ENCODE data around the gene BHLHE23. TPM values are rescaled to one million over a fixed set of nuclear protein-coding genes. Genes with fewer than 3 reads are reported as not detected.
"Not testable (repeated sequence)": the region's sequence is repeated elsewhere in the genome, so short reads cannot be mapped to it uniquely, and the experiment has no call there.

BHLHE23 gene
- total RNA-seq, 1 donor, result not detected

DNA sequence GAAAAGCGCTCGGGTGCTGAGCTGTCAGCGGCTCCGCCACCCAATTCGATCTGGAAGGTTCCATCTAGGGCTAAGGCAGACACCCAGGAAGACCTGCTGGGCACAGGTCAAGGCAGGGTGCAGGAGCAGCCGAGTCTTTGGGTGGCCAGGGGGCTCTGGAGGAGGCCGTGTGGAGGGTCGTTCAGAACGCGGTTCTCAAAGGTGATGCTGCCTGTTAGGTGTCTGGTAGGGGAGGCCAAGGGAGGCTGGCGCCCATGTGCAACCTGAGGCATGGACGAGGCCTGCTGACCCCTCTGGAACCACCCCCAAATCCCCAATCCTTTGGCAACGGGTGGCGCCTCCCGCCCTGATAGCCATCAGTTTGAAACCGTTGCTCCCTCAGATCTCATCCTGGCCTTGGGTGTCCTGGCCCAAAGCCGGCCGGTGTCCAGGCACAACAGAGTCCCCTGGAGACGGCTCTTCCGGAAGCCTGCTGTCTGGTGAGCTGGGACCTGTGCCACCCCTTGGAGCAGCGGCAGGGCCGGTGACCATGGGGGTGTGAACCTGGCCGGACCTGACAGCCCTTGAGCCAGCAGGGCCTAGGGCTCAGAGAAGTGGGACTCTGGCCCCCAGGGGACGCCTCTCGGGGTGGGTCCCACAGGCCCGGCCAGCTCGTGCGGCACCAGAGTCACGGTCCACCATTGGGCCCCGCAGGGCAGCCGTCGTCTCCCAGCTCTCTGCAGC is 43.7 kb downstream of the BHLHE23 start:
- Histone ChIP-seq H3K4me3 (ENCODE audit: low read length) (no peak overlapping the region), H3K4me1 (ENCODE audit: insufficient read depth, low read length) (peaks cover 9% of the 10 kb centered on the region), H3K9me3 (ENCODE audit: low read depth, low read length) (no peaks in the 10 kb centered on the region), H3K27me3 (ENCODE audit: insufficient read depth, low read length) (no peaks in the 10 kb centered on the region)

DNA sequence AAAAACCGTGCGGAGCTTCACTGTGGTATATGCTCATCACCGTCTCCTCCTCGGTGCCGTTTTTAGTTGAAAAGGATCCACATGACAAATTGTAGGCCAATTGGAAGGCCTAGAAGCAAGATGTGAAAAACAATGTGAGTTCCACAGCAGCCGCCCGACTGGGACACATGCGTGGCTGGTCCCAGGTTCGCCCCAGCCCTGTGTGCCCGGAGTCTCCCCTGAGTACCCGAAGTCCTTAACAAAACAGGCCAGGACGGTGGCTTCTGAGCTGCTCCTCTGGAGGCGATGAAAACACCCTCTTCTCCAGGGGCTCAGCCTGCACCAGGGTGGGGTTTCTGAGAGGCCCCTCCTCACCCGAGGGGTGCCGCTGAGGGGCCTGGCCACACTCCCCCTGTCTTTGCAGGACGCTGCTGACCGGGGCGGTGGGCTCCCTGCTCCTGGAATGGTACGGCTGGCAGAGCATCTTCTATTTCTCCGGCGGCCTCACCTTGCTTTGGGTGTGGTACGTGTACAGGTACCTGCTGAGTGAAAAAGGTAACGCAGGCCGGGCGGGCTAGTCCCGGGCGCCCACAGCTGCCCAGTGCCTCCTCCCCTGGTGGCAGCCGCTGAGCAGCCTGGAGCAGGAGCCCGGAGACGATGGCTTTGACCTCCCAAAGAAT is 44.4 kb downstream of the BHLHE23 start:
- Histone ChIP-seq H3K9me3 (ENCODE audit: low read depth, low read length) (no peaks in the 10 kb centered on the region), H3K4me3 (ENCODE audit: low read length) (no peak overlapping the region), H3K27me3 (ENCODE audit: insufficient read depth, low read length) (no peaks in the 10 kb centered on the region), H3K4me1 (ENCODE audit: insufficient read depth, low read length) (peaks cover 9% of the 10 kb centered on the region)

- Histone ChIP-seq H3K4me1 (ENCODE audit: insufficient read depth, low read length) (peaks cover 9% of the 10 kb centered on the region), H3K9me3 (ENCODE audit: low read depth, low read length) (no peaks in the 10 kb centered on the region), H3K4me3 (ENCODE audit: low read length) (no peak overlapping the region), H3K27me3 (ENCODE audit: insufficient read depth, low read length) (no peaks in the 10 kb centered on the region)
Observed at GRCh38 chr20:62961799-62962198, 45.0 kb downstream of the BHLHE23 start.

- Histone ChIP-seq H3K4me1 (ENCODE audit: insufficient read depth, low read length) (peaks cover 9% of the 10 kb centered on the region), H3K27me3 (ENCODE audit: insufficient read depth, low read length) (no peaks in the 10 kb centered on the region), H3K9me3 (ENCODE audit: low read depth, low read length) (no peaks in the 10 kb centered on the region)
Observed at GRCh38 chr20:62961310-62961783, 45.4 kb downstream of the BHLHE23 start.

DNA sequence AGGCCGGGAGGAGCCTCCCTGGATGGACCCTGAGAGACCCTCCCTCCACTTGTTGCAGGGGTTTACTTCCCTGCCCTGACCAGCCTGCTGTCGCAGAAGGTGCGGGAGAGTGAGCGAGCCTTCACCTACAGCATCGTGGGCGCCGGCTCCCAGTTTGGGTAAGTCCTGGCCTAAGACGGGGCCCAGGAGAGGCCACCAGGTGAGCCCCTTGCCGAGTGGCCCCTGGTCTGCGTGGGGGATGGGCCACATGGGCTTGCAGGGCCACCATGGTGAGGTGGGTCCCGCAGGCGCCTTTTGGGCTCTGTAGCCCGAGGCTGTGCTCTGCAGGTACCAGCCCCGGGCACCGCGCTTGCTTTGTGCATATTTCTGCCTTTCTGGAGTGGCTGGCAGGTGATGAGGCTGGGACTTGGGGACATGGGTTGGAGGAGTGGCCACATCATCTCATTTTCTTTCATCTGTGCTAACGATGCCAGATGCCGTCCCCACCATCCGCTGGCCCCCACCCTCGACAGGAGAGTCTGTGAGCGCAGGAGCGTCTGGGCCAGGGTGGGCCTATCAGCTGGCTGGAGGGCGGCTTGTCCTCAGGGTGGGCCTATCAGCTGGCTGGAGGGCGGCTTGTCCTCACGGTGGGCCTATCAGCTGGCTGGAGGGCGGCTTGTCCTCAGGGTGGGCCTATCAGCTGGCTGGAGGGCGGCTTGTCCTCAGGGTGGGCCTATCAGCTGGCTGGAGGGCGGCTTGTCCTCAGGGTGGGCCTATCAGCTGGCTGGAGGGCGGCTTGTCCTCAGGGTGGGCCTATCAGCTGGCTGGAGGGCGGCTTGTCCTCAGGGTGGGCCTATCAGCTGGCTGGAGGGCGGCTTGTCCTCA is 46.1 kb downstream of the BHLHE23 start:
- H3K9me3 ChIP-seq (ENCODE audit: low read depth, low read length); H3K27me3 ChIP-seq (ENCODE audit: insufficient read depth, low read length); H3K4me3 ChIP-seq (ENCODE audit: low read length); H3K4me1 ChIP-seq (ENCODE audit: insufficient read depth, low read length): not testable (repeated sequence)

More at GRCh38 chr20:62961310-62961783, 45.4 kb downstream of the BHLHE23 start:
- H3K4me3 ChIP-seq (ENCODE audit: low read length), result no peak overlapping the region

GRCh38 chr20:62959998-62960436 is 46.7 kb downstream of the BHLHE23 start:
- H3K4me3 ChIP-seq (ENCODE audit: low read length), result no peak overlapping the region
- H3K27me3 ChIP-seq (ENCODE audit: insufficient read depth, low read length), result no peaks in the 10 kb centered on the region
- H3K4me1 ChIP-seq (ENCODE audit: insufficient read depth, low read length), result peaks cover 10% of the 10 kb centered on the region
- no peaks in the 10 kb centered on the region for H3K9me3 ChIP-seq (ENCODE audit: low read depth, low read length)

DNA sequence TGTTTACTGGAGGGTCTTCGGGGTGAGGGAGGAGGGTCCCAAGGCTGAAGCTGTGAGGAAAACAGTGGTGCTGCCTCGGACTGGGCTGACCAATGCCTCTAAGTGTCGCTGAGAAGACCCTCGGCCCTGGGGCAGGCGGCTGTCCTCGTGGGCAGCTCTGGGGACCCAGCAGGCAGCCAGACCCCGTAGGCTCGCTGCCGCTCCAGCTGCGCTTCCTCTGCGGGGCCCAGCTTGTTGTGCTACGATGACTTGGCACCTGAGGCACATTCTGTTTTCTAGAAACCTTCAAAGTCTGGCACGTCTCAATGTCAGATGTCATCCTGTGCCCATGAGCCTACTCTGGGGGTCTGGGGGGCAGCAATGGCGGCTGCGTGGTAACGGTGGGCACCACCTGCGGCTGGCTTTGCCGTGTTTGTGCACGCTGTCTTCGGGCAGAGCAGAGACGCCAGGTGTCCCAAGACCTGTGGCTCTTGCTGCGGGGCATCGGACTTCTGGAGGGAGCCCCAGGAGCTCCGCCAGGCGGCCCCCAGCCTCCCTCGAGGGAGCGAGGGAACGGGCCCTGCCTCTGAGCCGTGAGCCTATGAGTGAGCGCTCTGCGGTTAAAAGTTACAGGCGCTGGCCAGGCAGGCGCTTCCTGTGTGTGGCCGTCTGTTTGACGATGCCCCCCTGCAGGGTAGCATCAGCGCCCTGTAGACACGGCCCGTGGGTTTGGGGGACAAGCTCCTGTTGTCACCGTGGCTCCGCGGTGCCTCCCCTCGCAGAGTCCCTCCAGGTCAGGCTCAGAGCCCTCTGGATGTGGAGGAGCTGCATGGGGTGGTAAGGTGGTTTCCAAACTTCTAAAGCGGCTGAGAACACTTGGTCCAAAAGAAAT is 47.4 kb downstream of the BHLHE23 start:
- Histone ChIP-seq H3K9me3 (ENCODE audit: low read depth, low read length) (no peaks in the 10 kb centered on the region), H3K27me3 (ENCODE audit: insufficient read depth, low read length) (no peaks in the 10 kb centered on the region), H3K4me1 (ENCODE audit: insufficient read depth, low read length) (peaks cover 17% of the 10 kb centered on the region), H3K4me3 (ENCODE audit: low read length) (no peak overlapping the region)

- H3K9me3 ChIP-seq (ENCODE audit: low read depth, low read length), result no peaks in the 10 kb centered on the region
- peaks cover 25% of the 10 kb centered on the region for H3K4me1 ChIP-seq (ENCODE audit: insufficient read depth, low read length)
- H3K4me3 ChIP-seq (ENCODE audit: low read length), result no peak overlapping the region
- no peaks in the 10 kb centered on the region for H3K27me3 ChIP-seq (ENCODE audit: insufficient read depth, low read length)
Observed at GRCh38 chr20:62958388-62959100, 48.2 kb downstream of the BHLHE23 start.

DNA sequence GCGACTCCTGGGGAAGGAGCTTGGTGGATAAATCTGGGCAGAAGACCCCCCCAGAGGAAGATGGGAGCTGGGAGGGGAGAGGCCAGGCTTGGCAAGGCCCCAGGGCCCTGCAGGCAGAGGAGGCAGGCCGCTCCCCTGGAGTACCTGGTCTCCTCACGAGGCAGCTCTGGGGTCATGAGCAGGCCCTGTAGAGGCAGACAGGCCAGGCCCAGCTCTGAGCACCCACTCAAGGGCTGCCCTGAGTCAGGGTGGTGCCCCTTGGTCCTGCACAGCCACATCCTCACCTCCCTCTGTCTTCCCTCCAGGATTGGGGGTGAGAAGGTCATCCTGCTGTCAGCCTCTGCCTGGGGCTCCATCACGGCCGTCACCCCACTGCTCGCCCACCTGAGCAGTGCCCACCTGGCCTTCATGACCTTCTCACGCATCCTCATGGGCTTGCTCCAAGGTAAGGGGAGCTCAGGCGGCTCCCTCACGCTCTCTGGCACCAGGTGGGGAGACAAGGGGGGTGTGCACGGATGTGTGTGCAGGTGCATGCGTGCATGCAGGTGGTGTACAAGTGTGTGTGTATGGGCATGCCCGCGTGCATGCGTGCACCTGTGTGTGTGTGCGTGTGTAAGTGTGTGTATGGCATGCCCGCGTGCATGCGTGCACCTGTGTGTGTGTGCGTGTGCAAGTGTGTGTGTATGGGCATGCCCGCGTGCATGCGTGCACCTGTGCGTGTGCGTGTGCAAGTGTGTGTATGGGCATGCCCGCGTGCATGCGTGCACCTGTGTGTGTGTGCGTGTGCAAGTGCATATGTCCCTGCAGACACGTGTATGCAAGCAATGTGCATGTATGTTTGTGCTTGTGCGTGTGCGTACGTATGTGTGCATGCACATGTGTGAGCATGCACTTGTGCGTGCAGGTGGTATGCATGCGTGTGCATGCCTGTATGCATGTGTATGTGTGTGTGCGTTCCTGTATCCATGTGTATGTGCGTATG is 49.3 kb downstream of the BHLHE23 start:
- no peaks in the 10 kb centered on the region for H3K9me3 ChIP-seq (ENCODE audit: low read depth, low read length)
- no peak overlapping the region for H3K4me3 ChIP-seq (ENCODE audit: low read length)
- no peaks in the 10 kb centered on the region for H3K27me3 ChIP-seq (ENCODE audit: insufficient read depth, low read length)
- peaks cover 34% of the 10 kb centered on the region for H3K4me1 ChIP-seq (ENCODE audit: insufficient read depth, low read length)

DNA sequence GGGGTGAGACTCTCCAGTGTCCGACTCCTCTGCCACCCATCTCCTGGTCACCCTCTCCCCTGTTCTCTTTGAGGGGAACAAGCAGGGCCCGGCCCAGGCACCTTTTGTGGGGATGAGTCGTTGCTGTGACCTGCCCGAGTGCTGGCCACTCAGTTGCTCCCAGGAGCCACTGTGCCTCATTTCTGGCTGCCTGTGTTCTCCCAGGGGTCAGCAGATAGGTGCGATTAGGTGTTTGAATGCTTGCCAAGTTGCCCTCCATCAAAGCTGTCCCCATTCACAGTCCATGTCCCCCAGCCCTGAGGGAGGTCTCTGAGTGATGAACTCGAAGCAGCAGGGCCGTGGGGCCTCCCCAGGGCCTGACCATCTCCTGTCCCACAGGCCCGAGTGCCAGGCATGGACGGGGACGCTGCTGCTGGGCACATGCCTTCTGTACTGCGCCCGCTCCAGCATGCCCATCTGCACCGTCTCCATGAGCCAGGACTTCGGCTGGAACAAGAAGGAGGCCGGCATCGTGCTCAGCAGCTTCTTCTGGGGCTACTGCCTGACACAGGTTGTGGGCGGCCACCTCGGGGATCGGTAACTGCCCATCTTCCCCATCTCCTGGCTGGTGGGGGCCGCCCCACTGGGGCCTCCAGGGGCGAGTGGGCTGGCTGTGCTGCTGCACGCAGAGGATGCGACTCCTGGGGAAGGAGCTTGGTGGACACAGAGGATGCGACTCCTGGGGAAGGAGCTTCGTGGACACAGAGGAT is 50.2 kb downstream of the BHLHE23 start:
- Histone ChIP-seq H3K4me1 (ENCODE audit: insufficient read depth, low read length) (peaks cover 43% of the 10 kb centered on the region), H3K27me3 (ENCODE audit: insufficient read depth, low read length) (no peaks in the 10 kb centered on the region), H3K4me3 (ENCODE audit: low read length) (no peak overlapping the region), H3K9me3 (ENCODE audit: low read depth, low read length) (no peaks in the 10 kb centered on the region)
